ENCODE measurements around the gene ZNF618. TPM values are rescaled to one million over a fixed set of nuclear protein-coding genes. Genes with fewer than 3 reads are reported as not detected.

The ZNF618 gene
- total and polyA plus RNA-seq, 2 experiments from 2014 or later: 2.3 to 5.1 TPM

GRCh38 chr9:114005371-114006154, 129.5 kb downstream of the ZNF618 start:
- Histone ChIP-seq H3K4me3 (no peak overlapping the region), H3F3A (ENCODE audit: insufficient read depth) (no peaks in the 10 kb centered on the region), H3K4me2 (ENCODE audit: unreplicated experiment) (no peak overlapping the region), H3K27me3 (replicated peaks; ENCODE audit: insufficient read depth) (no peaks in the 10 kb centered on the region), H3K9me2 (ENCODE audit: insufficient read depth) (no peaks in the 10 kb centered on the region), H3K27ac (no peak overlapping the region), H3K4me1 (ENCODE audit: insufficient read depth) (no peaks in the 10 kb centered on the region), H3K9me3 (ENCODE audit: low read depth) (no peaks in the 10 kb centered on the region), H2AFZ (no peak overlapping the region), H4K20me1 (ENCODE audit: insufficient read depth) (no peaks in the 10 kb centered on the region), H3K9ac (no peak overlapping the region), H3K36me3 (ENCODE audit: low read depth) (no peaks in the 10 kb centered on the region), H3K79me2 (ENCODE audit: insufficient read depth) (no peaks in the 10 kb centered on the region)
- WGBS, 2 experiments (ENCODE audit: low coverage in 1 of 2, low lambda C conversion rate in 2 of 2, missing lambda C conversion rate in 2 of 2): 92 to 93% methylated on average over 9 of the region's 9 CpGs
- in situ Hi-C loops (cut with MboI): no loop called here
- TF ChIP-seq EZH2 (IDR thresholded peaks at IDR 0.05; ENCODE audit: insufficient read depth, poor library complexity, severe bottlenecking) (no peak), EZH2phosphoT487 (IDR thresholded peaks at IDR 0.05; ENCODE audit: insufficient read depth, low read depth) (no peak)
- no peak for DNase-seq

GRCh38 chr9:114006155-114006550, 130.0 kb downstream of the ZNF618 start:
- TF ChIP-seq EZH2phosphoT487 (IDR thresholded peaks at IDR 0.05; ENCODE audit: insufficient read depth, low read depth) (no peak), EZH2 (IDR thresholded peaks at IDR 0.05; ENCODE audit: insufficient read depth, poor library complexity, severe bottlenecking) (no peak)
- no peaks in the 10 kb centered on the region for H3K27me3 ChIP-seq (replicated peaks; ENCODE audit: insufficient read depth)
- H3F3A ChIP-seq (ENCODE audit: insufficient read depth): no peaks in the 10 kb centered on the region
- 97 to 98% methylated on average over 4 of the region's 4 CpGs for WGBS, 2 experiments (ENCODE audit: low coverage in 1 of 2, low lambda C conversion rate in 2 of 2, missing lambda C conversion rate in 2 of 2)
- H3K4me1 ChIP-seq (ENCODE audit: insufficient read depth): no peaks in the 10 kb centered on the region
- H3K9ac ChIP-seq: no peak overlapping the region
- no peaks in the 10 kb centered on the region for H3K9me2 ChIP-seq (ENCODE audit: insufficient read depth)
- no peaks in the 10 kb centered on the region for H3K79me2 ChIP-seq (ENCODE audit: insufficient read depth)
- no peaks in the 10 kb centered on the region for H4K20me1 ChIP-seq (ENCODE audit: insufficient read depth)
- H3K36me3 ChIP-seq (ENCODE audit: low read depth): no peaks in the 10 kb centered on the region
- DNase-seq: no peak
- H3K4me3 ChIP-seq: no peak overlapping the region
- H3K9me3 ChIP-seq (ENCODE audit: low read depth): no peaks in the 10 kb centered on the region
- H3K4me2 ChIP-seq (ENCODE audit: unreplicated experiment): no peak overlapping the region
- no peak overlapping the region for H2AFZ ChIP-seq
- in situ Hi-C loops (cut with MboI): no loop called here
- no peak overlapping the region for H3K27ac ChIP-seq

DNA sequence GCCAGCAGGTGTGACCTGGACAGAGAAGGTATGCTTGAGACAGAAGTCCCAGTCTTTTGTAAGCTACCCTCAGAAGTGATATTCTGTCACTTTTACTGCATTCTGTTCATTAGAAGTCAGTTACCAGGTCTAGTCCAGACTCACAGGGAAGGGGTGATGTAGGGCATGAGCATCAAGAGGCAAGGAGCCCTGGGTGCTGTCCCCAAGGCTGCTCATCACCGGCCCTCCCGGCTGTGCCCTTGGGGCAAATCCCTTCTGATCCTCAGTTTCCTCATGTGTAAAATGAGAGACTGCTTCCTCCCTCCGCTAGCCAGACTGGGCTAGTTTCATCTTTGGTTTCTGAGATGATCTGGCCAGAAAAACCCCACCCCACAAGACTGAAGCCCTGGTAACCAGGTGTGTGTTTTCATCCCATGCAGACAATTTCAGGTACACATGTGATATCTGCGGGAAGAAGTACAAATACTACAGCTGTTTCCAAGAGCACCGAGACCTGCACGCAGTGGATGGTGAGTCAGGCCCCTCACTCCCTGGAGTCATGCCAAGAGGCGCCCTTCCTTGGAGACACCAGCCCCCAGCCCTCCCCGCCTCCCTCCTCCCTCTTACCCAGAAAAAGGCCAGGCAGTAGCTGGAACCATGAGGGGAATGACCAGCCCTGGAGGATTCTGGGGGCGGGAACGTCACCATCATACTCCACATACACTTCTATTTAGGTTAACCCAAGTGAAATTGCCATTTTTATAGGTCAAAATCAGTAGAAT, 131.0 kb downstream of the ZNF618 start:
- H4K20me1 ChIP-seq (ENCODE audit: insufficient read depth): no peaks in the 10 kb centered on the region
- 87 to 97% methylated on average over 9 to 10 of the region's 10 CpGs for WGBS, 2 experiments (ENCODE audit: low coverage in 1 of 2, low lambda C conversion rate in 2 of 2, missing lambda C conversion rate in 2 of 2)

DNA sequence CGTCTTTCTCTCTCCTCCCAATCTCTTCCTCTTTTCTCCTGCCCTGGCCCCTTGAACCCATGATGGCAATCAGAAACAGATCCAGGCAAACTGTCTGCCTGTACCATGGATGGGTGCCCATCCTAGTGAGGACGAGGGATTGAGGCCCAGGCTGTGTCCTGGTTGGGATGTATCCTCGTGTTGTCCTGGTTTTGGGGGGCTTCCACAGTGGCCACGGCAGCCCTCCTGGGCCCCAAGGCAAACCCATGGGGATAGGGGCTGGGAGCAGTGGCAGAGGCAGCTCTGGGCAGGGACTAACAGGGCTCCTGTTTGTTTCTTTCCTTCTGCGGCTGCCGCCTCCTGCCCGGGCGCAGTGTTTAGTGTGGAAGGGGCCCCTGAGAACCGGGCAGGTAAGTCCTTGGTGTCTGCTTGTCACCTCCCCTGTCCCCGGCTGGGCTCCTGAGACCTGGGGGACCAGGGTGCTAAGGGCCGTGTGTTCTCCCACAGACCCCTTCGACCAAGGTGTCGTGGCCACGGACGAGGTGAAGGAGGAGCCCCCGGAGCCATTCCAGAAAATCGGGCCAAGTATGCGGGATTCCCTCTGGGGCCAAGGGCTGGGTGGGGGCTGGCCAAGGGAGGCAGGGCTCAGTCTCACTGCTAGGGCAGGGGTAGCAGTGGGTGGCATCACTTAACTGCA, 132.0 kb downstream of the ZNF618 start:
- Histone ChIP-seq H4K20me1 (ENCODE audit: insufficient read depth) (no peaks in the 10 kb centered on the region), H2AFZ (no peak overlapping the region), H3K36me3 (ENCODE audit: low read depth) (no peaks in the 10 kb centered on the region)

More for the DNA sequence above, 131.0 kb downstream of the ZNF618 start:
- in situ Hi-C loops (cut with MboI): no loop called here
- H3K27me3 ChIP-seq (replicated peaks; ENCODE audit: insufficient read depth): no peaks in the 10 kb centered on the region
- no peaks in the 10 kb centered on the region for H3K9me3 ChIP-seq (ENCODE audit: low read depth)
- H3K9me2 ChIP-seq (ENCODE audit: insufficient read depth): no peaks in the 10 kb centered on the region
- H3K36me3 ChIP-seq (ENCODE audit: low read depth): no peaks in the 10 kb centered on the region
- H3K9ac ChIP-seq: no peak overlapping the region
- no peak overlapping the region for H2AFZ ChIP-seq
- TF ChIP-seq EZH2phosphoT487 (IDR thresholded peaks at IDR 0.05; ENCODE audit: insufficient read depth, low read depth) (no peak), EZH2 (IDR thresholded peaks at IDR 0.05; ENCODE audit: insufficient read depth, poor library complexity, severe bottlenecking) (no peak)
- H3K4me2 ChIP-seq (ENCODE audit: unreplicated experiment): no peak overlapping the region
- no peaks in the 10 kb centered on the region for H3K79me2 ChIP-seq (ENCODE audit: insufficient read depth)
- H3K4me1 ChIP-seq (ENCODE audit: insufficient read depth): no peaks in the 10 kb centered on the region
- no peak overlapping the region for H3K4me3 ChIP-seq
- H3K27ac ChIP-seq: no peak overlapping the region
- DNase-seq: no peak
- H3F3A ChIP-seq (ENCODE audit: insufficient read depth): no peaks in the 10 kb centered on the region

More for the DNA sequence above, 132.0 kb downstream of the ZNF618 start:
- no peak overlapping the region for H3K27ac ChIP-seq
- no peak for DNase-seq
- H3K4me1 ChIP-seq (ENCODE audit: insufficient read depth): no peaks in the 10 kb centered on the region
- H3F3A ChIP-seq (ENCODE audit: insufficient read depth): no peaks in the 10 kb centered on the region
- no peaks in the 10 kb centered on the region for H3K27me3 ChIP-seq (replicated peaks; ENCODE audit: insufficient read depth)
- in situ Hi-C loops (cut with MboI): no loop called here
- no peak for TF ChIP-seq EZH2 (IDR thresholded peaks at IDR 0.05; ENCODE audit: insufficient read depth, poor library complexity, severe bottlenecking)
- no peak for TF ChIP-seq EZH2phosphoT487 (IDR thresholded peaks at IDR 0.05; ENCODE audit: insufficient read depth, low read depth)
- no peaks in the 10 kb centered on the region for H3K9me3 ChIP-seq (ENCODE audit: low read depth)
- no peak overlapping the region for H3K4me3 ChIP-seq
- H3K79me2 ChIP-seq (ENCODE audit: insufficient read depth): no peaks in the 10 kb centered on the region
- H3K9me2 ChIP-seq (ENCODE audit: insufficient read depth): no peaks in the 10 kb centered on the region
- 93 to 94% methylated on average over 14 to 16 of the region's 18 CpGs for WGBS, 2 experiments (ENCODE audit: low coverage in 1 of 2, low lambda C conversion rate in 2 of 2, missing lambda C conversion rate in 2 of 2)
- H3K4me2 ChIP-seq (ENCODE audit: unreplicated experiment): no peak overlapping the region
- H3K9ac ChIP-seq: no peak overlapping the region
